IMR-90 (cell line): ENCODE data around the gene TRUB2. TPM values are rescaled to one million over a fixed set of nuclear protein-coding genes. Genes with fewer than 3 reads are reported as not detected.

Source experiments
- ATAC-seq: fragments of 200-7000 bp; cut with Tn5 transposase; 2 replicates; pipeline ENCODE4 v1.9.1; 2020; ENCODE audit warnings: low read depth, mild to moderate bottlenecking, moderate library complexity
- BruUV-seq: library from RNA; stranded (reverse); fragments of 400-500 nt; replicated peaks from 2 replicates; lab custom pipeline; 2021; lab: Mats Ljungman, UMichigan
- CTCF ChIA-PET: fragments of 300-600 bp; formaldehyde crosslinking; extraction: SDS; loops from one replicate; lab custom pipeline; 2021; ENCODE audit warnings: antibody characterized with exemption; lab: Yijun Ruan, JAX
- POLR2A ChIA-PET: fragments of 300-600 bp; sonication (Branson Sonifier 250); formaldehyde crosslinking; loops from one replicate; lab custom pipeline; 2022; ENCODE audit warnings: antibody characterized with exemption; ENCODE audit not compliant: unreplicated experiment; lab: Charles Lee
- DNase-seq: peaks from one replicate; pipeline ENCODE4 v3.0.0; 2013
- H2AFZ ChIP-seq: replicated peaks from 2 replicates; pipeline ENCODE3; 2013; ENCODE audit warnings: low read length, mild to moderate bottlenecking; ENCODE audit not compliant: poor library complexity
- H2AK5ac ChIP-seq: 2 replicates; pipeline ENCODE4 v1.6.1; 2013; ENCODE audit warnings: low read depth, low read length, inconsistent platforms
- H2AK9ac ChIP-seq: replicated peaks from 2 replicates; pipeline ENCODE3; 2013; ENCODE audit warnings: mild to moderate bottlenecking, low read depth, low read length, moderate library complexity; ENCODE audit not compliant: poor library complexity
- H2BK120ac ChIP-seq: 2 replicates; pipeline ENCODE4 v1.6.1; 2013; ENCODE audit warnings: low read depth, low read length, inconsistent platforms
- H2BK15ac ChIP-seq: 3 replicates; pipeline ENCODE4 v1.6.1; 2013; ENCODE audit warnings: low read depth, low read length, inconsistent platforms
- H2BK20ac ChIP-seq: 2 replicates; pipeline ENCODE4 v1.6.1; 2013; ENCODE audit warnings: low read depth, mild to moderate bottlenecking, inconsistent platforms, low read length, moderate library complexity
- H2BK5ac ChIP-seq: 2 replicates; pipeline ENCODE4 v1.6.1; 2013; ENCODE audit warnings: mild to moderate bottlenecking, low read depth, low read length, inconsistent platforms; ENCODE audit not compliant: poor library complexity, severe bottlenecking
- H3K14ac ChIP-seq: replicated peaks from 2 replicates; pipeline ENCODE4 v1.6.1; 2013; ENCODE audit warnings: low read depth, low read length, inconsistent platforms
- H3K18ac ChIP-seq: 2 replicates; pipeline ENCODE4 v1.6.1; 2013; ENCODE audit warnings: low read depth, low read length, control low read depth
- H3K23ac ChIP-seq: 2 replicates; pipeline ENCODE4 v1.6.1; 2013; ENCODE audit warnings: low read depth, low read length, inconsistent platforms
- H3K27ac ChIP-seq: 2 replicates; pipeline ENCODE4 v1.5.1; 2013; ENCODE audit warnings: mild to moderate bottlenecking, control low read depth, low read length; ENCODE audit not compliant: insufficient read depth
- H3K27me3 ChIP-seq: 2 replicates; pipeline ENCODE4 v1.6.1; 2013; ENCODE audit warnings: low read length; ENCODE audit not compliant: control insufficient read depth, insufficient read depth
- H3K36me3 ChIP-seq: 2 replicates; pipeline ENCODE4 v1.6.1; 2013; ENCODE audit warnings: low read length, mixed read lengths; ENCODE audit not compliant: control insufficient read depth, insufficient read depth
- H3K4ac ChIP-seq: 2 replicates; pipeline ENCODE4 v1.6.1; 2013; ENCODE audit warnings: low read depth, low read length, inconsistent platforms
- H3K4me1 ChIP-seq: 2 replicates; pipeline ENCODE4 v1.6.1; 2013; ENCODE audit warnings: low read length, mixed read lengths; ENCODE audit not compliant: control insufficient read depth, insufficient read depth
- H3K4me2 ChIP-seq: 2 replicates; pipeline ENCODE4 v1.6.1; 2013; ENCODE audit warnings: low read depth, mild to moderate bottlenecking, control low read depth, low read length, moderate library complexity
- H3K4me3 ChIP-seq: 2 replicates; pipeline ENCODE4 v1.5.1; 2013; ENCODE audit warnings: low read depth, mild to moderate bottlenecking, control low read depth, low read length, moderate library complexity; ENCODE audit not compliant: insufficient read depth
- H3K56ac ChIP-seq: 2 replicates; pipeline ENCODE4 v1.6.1; 2013; ENCODE audit warnings: low read length, inconsistent platforms; ENCODE audit not compliant: insufficient read depth; ENCODE audit errors: extremely low read depth
- H3K79me1 ChIP-seq, 2 experiments: 2 replicates each; pipeline ENCODE4 v1.6.1; 2013; ENCODE audit warnings: low read length in 2 of 2, inconsistent platforms in 1 of 2, low read depth in 1 of 2
- H3K9ac ChIP-seq: 2 replicates; pipeline ENCODE4 v1.6.1; 2013; ENCODE audit warnings: low read depth, low read length, control low read depth
- H3K9me1 ChIP-seq: 2 replicates; pipeline ENCODE4 v1.6.1; 2013; ENCODE audit warnings: low read length, inconsistent platforms; ENCODE audit not compliant: insufficient read depth
- H3K9me3 ChIP-seq: 2 replicates; pipeline ENCODE4 v1.6.1; 2013; ENCODE audit warnings: low read length; ENCODE audit not compliant: control insufficient read depth, insufficient read depth
- H4K20me1 ChIP-seq: 2 replicates; pipeline ENCODE4 v1.6.1; 2013; ENCODE audit warnings: low read length, inconsistent platforms; ENCODE audit not compliant: insufficient read depth
- H4K5ac ChIP-seq: 2 replicates; pipeline ENCODE4 v1.6.1; 2013; ENCODE audit warnings: mild to moderate bottlenecking, low read depth, low read length, control low read depth
- H4K8ac ChIP-seq, 2 experiments: 2 replicates each; pipeline ENCODE4 v1.6.1; 2013; ENCODE audit warnings: low read depth in 2 of 2, low read length in 2 of 2, control low read depth in 1 of 2, inconsistent platforms in 1 of 2
- H4K91ac ChIP-seq: 2 replicates; pipeline ENCODE4 v1.6.1; 2013; ENCODE audit warnings: low read depth, low read length, inconsistent platforms; ENCODE audit not compliant: insufficient read depth
- CEBPB ChIP-seq: IDR thresholded peaks from 2 replicates; pipeline ENCODE4 v1.6.1; 2012; ENCODE audit warnings: low read depth, low read length, improper control_type of control experiment
- CHD1 ChIP-seq: IDR thresholded peaks from 2 replicates; pipeline ENCODE4 v1.6.1; 2012; ENCODE audit warnings: low read depth, low read length, improper control_type of control experiment
- CTCF ChIP-seq: conservative IDR thresholded peaks from 2 replicates; pipeline ENCODE4 v1.5.1; 2012; ENCODE audit warnings: mild to moderate bottlenecking, low read depth, low read length, improper control_type of control experiment
- ELK1 ChIP-seq: fragments of 150-350 bp; IDR thresholded peaks from 2 replicates; pipeline ENCODE4 v1.6.1; 2016; ENCODE audit warnings: low read depth, mild to moderate bottlenecking, low read length, moderate library complexity, borderline replicate concordance
- NFE2L2 ChIP-seq: fragments of 150-350 bp; IDR thresholded peaks from 2 replicates; pipeline ENCODE4 v1.6.1; 2016; ENCODE audit warnings: low read depth, mild to moderate bottlenecking, low read length
- RAD21 ChIP-seq: IDR thresholded peaks from 2 replicates; pipeline ENCODE4 v1.6.1; 2012; ENCODE audit warnings: low read length, improper control_type of control experiment
- RCOR1 ChIP-seq: IDR thresholded peaks from 2 replicates; pipeline ENCODE4 v1.6.1; 2012; ENCODE audit warnings: mild to moderate bottlenecking, low read length, improper control_type of control experiment; ENCODE audit not compliant: insufficient replicate concordance
- SMC3 ChIP-seq: fragments of 150-350 bp; IDR thresholded peaks from 2 replicates; pipeline ENCODE4 v1.6.1; 2016; ENCODE audit warnings: low read depth, mild to moderate bottlenecking, antibody characterized with exemption, low read length, moderate library complexity
- WGBS, 2 experiments: methylation state at CpG; one replicate each; pipeline versions ENCODE4 v1.1.5 to v1.1.7; 2013; ENCODE audit warnings: missing lambda C conversion rate in 2 of 2; ENCODE audit not compliant: insufficient read length in 1 of 2; ENCODE audit errors: extremely low coverage in 2 of 2; 5-methylcytosine and 5-hydroxymethylcytosine counted together
- dilution Hi-C: fragments of 300-500 bp; cut with HindIII; formaldehyde crosslinking; loops from one replicate; pipeline ENCODE4 v1.14.3; 2018; ENCODE audit warnings: low sequenced_read_pairs; ENCODE audit not compliant: unreplicated experiment
- in situ Hi-C: fragments of 300-500 bp; cut with MboI; formaldehyde crosslinking; loops from 3 replicates; pipeline ENCODE4 v1.14.3; 2019; ENCODE audit warnings: low sequenced_read_pairs, inconsistent platforms, mixed read lengths
- intact Hi-C: fragments of 100-400 bp; cut with micrococcal nuclease; formaldehyde crosslinking; loops from 2 replicates; pipeline ENCODE4 v1.10.0; 2022
- polyA plus RNA-seq, 3 experiments: library from polyadenylated mRNA; depleted of rRNA; stranded (reverse); fragments of >200 nt; gene quantifications; 2 replicates each; pipeline ENCODE4 v1.2.3, GENCODE V29; 2012; ENCODE audit warnings: low replicate concordance in 1 of 3
- total RNA-seq: library from RNA; depleted of rRNA; stranded (reverse); fragments of >200 nt; gene quantifications from 2 replicates; pipeline ENCODE4 v1.2.3, GENCODE V29; 2012

TRUB2 gene
- total and polyA plus RNA-seq, 2 of the 4 experiments (the other 2 are of a cell fraction): 18.0 to 21.3 TPM

GRCh38 chr9:128257907-128258306 lies 64.3 kb downstream of the TRUB2 start:
- Histone ChIP-seq H2BK5ac (no peak overlapping the region), H2AK9ac (no peak overlapping the region), H2BK120ac (no peak overlapping the region), H3K4me2 (no peak overlapping the region), H3K4ac (no peak overlapping the region), H3K36me3 (peaks cover 70% of the 10 kb centered on the region), H3K9me3 (no peaks in the 10 kb centered on the region), H3K27me3 (no peaks in the 10 kb centered on the region), H4K20me1 (peaks cover 12% of the 10 kb centered on the region), H2BK15ac (no peak overlapping the region), H2AK5ac (no peak overlapping the region), H3K27ac (no peak overlapping the region), H3K4me3 (no peak overlapping the region), H3K56ac (no peak overlapping the region), H4K5ac (no peak overlapping the region), H2AFZ (no peak overlapping the region), H3K79me1 (peaks cover 5% of the 10 kb centered on the region in 2 experiments; a peak in 1 of 4 replicates), H3K4me1 (no peaks in the 10 kb centered on the region), H4K91ac (no peak overlapping the region), H3K9me1 (no peaks in the 10 kb centered on the region), H2BK20ac (no peak overlapping the region), H4K8ac (no peak overlapping the region), H3K9ac (no peak overlapping the region), H3K14ac (no peak overlapping the region), H3K18ac (no peak overlapping the region), H3K23ac (no peak overlapping the region)
- no peak for DNase-seq
- WGBS, 2 experiments: 88% methylated on average over 4 of the region's 11 CpGs; no CpG with 5 or more reads in 1 of the 2 experiments
- intact Hi-C loops: no loop called here
- dilution Hi-C loops: no loop called here
- no TSS peak for BruUV-seq
- TF ChIP-seq ELK1 (no peak), CEBPB (no peak), NFE2L2 (no peak), RAD21 (no peak), SMC3 (no peak), CTCF (no peak), CHD1 (no peak), RCOR1 (no peak)
- CTCF ChIA-PET: no interaction called here
- ATAC-seq: no peak
- POLR2A ChIA-PET: no interaction called here
- in situ Hi-C loops: no loop called here
